Peyer's patch (tissue), 4 donors: ENCODE data around the gene FBLL1.

Experiments
- POLR2A ChIP-seq, 2 donors: fragments of 450-650 bp; IDR thresholded peaks; one replicate each; pipeline ENCODE4 v1.5.1; 2017; ENCODE audit warnings: antibody characterized with exemption in 2 of 2, mild to moderate bottlenecking in 2 of 2, moderate library complexity in 2 of 2
- TF ChIP-seq, protein P1 (sequence below), 6 experiments: fragments of 450-650 bp in 4 of 6; fragments of 200-600 bp in 2 of 6; sonication (generic) in 1 of 6; IDR thresholded peaks; one replicate each; pipeline ENCODE4 v1.5.1; 2017 to 2019; ENCODE audit warnings: antibody characterized with exemption in 6 of 6, mild to moderate bottlenecking in 3 of 6, moderate library complexity in 1 of 6

DNA sequence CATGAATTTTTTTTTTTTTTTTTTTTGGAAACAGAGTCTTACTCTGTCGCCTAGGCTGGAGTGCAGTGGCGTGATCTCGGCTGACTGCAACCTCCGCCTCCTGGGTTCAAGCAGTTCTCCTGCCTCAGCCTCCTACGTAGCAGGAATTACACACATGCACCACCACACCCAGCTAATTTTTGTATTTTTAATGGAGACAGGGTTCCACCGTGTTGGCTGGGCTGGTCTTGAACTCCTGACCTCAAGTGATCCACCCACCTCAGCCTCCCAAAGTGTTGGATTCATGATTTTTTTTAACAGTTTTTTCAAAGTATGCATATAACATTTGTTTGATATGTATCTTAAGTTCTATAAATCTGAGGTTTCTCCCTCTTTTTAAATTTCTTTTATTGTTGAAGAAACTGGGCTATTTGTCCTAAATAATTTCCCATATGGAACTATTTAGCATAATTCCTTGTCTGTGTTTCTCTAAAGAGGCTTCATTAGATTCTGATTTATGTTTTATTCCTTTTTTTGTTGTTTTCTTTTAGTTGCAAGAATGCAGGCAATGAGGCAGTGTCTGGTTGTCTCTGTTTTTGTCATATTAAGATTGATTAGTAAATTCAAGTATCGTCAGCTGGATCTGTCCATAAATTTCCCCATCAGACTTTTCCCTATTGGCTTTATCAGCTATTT, 26.4 kb upstream of the FBLL1 start:
- TF ChIP-seq, protein P1, sequence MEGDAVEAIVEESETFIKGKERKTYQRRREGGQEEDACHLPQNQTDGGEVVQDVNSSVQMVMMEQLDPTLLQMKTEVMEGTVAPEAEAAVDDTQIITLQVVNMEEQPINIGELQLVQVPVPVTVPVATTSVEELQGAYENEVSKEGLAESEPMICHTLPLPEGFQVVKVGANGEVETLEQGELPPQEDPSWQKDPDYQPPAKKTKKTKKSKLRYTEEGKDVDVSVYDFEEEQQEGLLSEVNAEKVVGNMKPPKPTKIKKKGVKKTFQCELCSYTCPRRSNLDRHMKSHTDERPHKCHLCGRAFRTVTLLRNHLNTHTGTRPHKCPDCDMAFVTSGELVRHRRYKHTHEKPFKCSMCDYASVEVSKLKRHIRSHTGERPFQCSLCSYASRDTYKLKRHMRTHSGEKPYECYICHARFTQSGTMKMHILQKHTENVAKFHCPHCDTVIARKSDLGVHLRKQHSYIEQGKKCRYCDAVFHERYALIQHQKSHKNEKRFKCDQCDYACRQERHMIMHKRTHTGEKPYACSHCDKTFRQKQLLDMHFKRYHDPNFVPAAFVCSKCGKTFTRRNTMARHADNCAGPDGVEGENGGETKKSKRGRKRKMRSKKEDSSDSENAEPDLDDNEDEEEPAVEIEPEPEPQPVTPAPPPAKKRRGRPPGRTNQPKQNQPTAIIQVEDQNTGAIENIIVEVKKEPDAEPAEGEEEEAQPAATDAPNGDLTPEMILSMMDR (IDR thresholded peaks at IDR 0.05): no peak
- no peak for TF ChIP-seq POLR2A (IDR thresholded peaks at IDR 0.05)
